Ovary (tissue), 3 donors: ENCODE measurements around the gene NUCB2.

Experiments used
- CTCF ChIP-seq, 3 donors: fragments of 450-650 bp in 2 of 3; fragments of 200-600 bp in 1 of 3; IDR thresholded peaks; one replicate each; pipeline versions ENCODE4 v1.5.1 to v1.8.0; 2016 to 2022; ENCODE audit warnings: antibody characterized with exemption in 3 of 3, mild to moderate bottlenecking in 1 of 3
- POLR2A ChIP-seq: fragments of 450-650 bp; IDR thresholded peaks from one replicate; pipeline ENCODE4 v1.6.1; 2017; ENCODE audit warnings: antibody characterized with exemption, mild to moderate bottlenecking, moderate library complexity
- donor health status: DM: no; HTN: no; CAD: no.

DNA sequence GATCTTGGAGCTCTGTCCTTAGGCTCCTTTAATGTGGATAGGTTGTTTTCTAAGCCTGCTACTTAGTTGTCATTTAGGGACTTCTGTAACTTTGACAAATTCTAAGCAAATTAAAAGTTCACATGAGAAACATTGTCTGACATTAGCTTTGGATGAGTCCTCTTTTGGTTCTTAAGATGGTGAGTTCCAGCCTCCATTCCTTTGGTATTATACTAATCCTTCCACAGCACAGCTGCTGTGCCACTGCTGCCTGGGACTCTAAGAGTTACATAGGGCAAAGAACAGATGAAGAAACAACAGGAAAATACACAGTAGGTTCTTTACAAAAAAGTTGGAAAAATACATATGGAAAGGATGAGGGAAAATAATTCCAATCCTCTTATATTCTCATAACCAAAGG lies 43.4 kb upstream of the NUCB2 start:
- TF ChIP-seq POLR2A: no peak
- TF ChIP-seq CTCF (IDR thresholded peaks at IDR 0.05): no peak
